MM.1S (cell line): ENCODE measurements around the gene CCDC102A.

Experiments
- DNase-seq: peaks from one replicate; pipeline ENCODE4 v3.0.0-alpha.2; 2015
- H2AFZ ChIP-seq: fragments of 300-600 bp; sonication (generic); 2 replicates; pipeline ENCODE4 v1.6.0; 2016; ENCODE audit warnings: antibody characterized with exemption, low read length
- H3F3A ChIP-seq: fragments of 300-600 bp; sonication (generic); 2 replicates; pipeline ENCODE4 v1.6.1; 2016; ENCODE audit warnings: mild to moderate bottlenecking, antibody characterized with exemption, low read length, moderate library complexity, mixed read lengths; ENCODE audit not compliant: insufficient read depth
- H3K27ac ChIP-seq: fragments of 300-600 bp; sonication (generic); 2 replicates; pipeline ENCODE4 v1.5.1; 2016; ENCODE audit warnings: mild to moderate bottlenecking, low read length
- H3K27me3 ChIP-seq: fragments of 300-600 bp; sonication (generic); replicated peaks from 2 replicates; pipeline ENCODE4 v1.6.0; 2016; ENCODE audit warnings: low read length; ENCODE audit not compliant: insufficient read depth
- H3K36me3 ChIP-seq: fragments of 300-600 bp; sonication (generic); replicated peaks from 2 replicates; pipeline ENCODE4 v1.6.1; 2016; ENCODE audit warnings: mild to moderate bottlenecking, low read length, mixed read lengths; ENCODE audit not compliant: insufficient read depth
- H3K4me1 ChIP-seq: fragments of 300-600 bp; sonication (generic); 2 replicates; pipeline ENCODE4 v1.6.1; 2016; ENCODE audit warnings: low read length, mixed read lengths
- H3K4me2 ChIP-seq: fragments of 300-600 bp; sonication (generic); 2 replicates; pipeline ENCODE4 v1.6.0; 2016; ENCODE audit warnings: low read depth, low read length
- H3K4me3 ChIP-seq: fragments of 300-600 bp; sonication (generic); 2 replicates; pipeline ENCODE4 v1.5.1; 2016; ENCODE audit warnings: low read length, mixed read lengths
- H3K79me2 ChIP-seq: fragments of 300-600 bp; sonication (generic); 2 replicates; pipeline ENCODE4 v1.6.1; 2016; ENCODE audit warnings: mixed run types, low read length, mixed read lengths
- H3K9ac ChIP-seq: fragments of 300-600 bp; sonication (generic); 2 replicates; pipeline ENCODE4 v1.6.1; 2016; ENCODE audit warnings: low read length, mixed read lengths
- H3K9me2 ChIP-seq: fragments of 300-600 bp; sonication (generic); replicated peaks from 2 replicates; pipeline ENCODE4 v1.6.1; 2016; ENCODE audit warnings: mild to moderate bottlenecking, low read length, mixed read lengths; ENCODE audit not compliant: insufficient read depth
- H3K9me3 ChIP-seq: fragments of 300-600 bp; sonication (generic); replicated peaks from 2 replicates; pipeline ENCODE4 v1.6.1; 2016; ENCODE audit warnings: mild to moderate bottlenecking, low read length, mixed read lengths; ENCODE audit not compliant: insufficient read depth
- H4K20me1 ChIP-seq: fragments of 300-600 bp; sonication (generic); 2 replicates; pipeline ENCODE4 v1.6.1; 2016; ENCODE audit warnings: mild to moderate bottlenecking, low read length, moderate library complexity, mixed read lengths; ENCODE audit not compliant: insufficient read depth
- EZH2 ChIP-seq: fragments of 300-600 bp; sonication (generic); optimal IDR thresholded peaks from 2 replicates; pipeline ENCODE3; 2017; ENCODE audit warnings: low read depth, mild to moderate bottlenecking, antibody characterized with exemption, low read length, mixed read lengths
- EZH2phosphoT487 ChIP-seq: fragments of 300-600 bp; sonication (generic); IDR thresholded peaks from 2 replicates; pipeline ENCODE4 v1.6.1; 2018; ENCODE audit warnings: antibody characterized with exemption, low read length
- TF ChIP-seq, protein P1 (sequence below): fragments of 300-600 bp; sonication (generic); IDR thresholded peaks from 2 replicates; pipeline ENCODE4 v1.5.1; 2016; ENCODE audit warnings: antibody characterized with exemption, low read length, mixed read lengths

Gene CCDC102A

DNA sequence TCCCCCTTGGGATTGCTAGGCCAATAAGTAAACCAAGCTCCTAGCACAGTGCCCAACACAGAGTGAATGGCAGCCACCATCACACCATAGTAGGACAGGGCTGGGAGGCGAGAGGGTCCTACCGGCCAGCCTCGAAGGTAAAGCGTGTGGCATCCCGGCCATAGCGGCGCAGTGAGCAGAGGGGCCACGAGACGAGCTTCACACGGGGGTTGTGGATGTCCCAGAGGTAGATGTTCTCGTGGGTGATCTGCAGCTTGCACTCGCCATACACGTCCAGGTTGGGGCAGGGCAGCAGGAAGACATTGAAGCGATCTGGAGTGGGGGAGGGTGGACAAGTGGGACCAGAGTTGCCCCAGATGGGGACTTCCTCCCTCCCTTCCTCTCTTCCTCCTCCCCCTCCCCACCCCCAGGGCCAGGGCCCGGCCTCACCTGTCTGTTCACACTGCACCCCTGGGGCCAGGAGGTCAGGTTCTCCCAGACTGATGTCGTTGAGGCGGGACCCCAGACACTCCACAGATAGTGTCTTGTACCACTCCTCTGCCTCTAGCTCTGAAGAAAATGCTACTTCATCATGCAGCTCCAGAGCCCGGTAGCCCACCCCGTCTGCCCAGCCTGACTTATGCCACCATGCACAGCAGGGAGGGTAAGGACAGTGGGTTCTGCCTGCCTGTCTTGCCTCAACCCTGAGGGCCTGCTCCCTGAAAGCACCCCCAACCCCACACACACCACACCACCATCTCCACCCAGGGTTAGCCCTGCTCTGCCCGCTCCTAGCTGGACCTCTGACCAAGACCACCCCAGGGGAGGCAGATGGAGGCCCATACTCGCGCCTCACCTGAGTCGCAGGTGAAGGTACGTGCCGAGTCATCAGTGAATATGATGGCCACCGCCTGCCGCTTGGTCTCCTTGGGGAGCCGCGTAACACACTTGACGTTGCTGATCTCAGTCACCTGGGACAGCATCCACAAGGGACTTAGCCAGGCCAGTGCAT lies 61.4 kb downstream of the CCDC102A start:
- Histone ChIP-seq H3K4me2 (no peak overlapping the region), H3K4me3 (no peak overlapping the region), H3K4me1 (peaks cover 9% of the 10 kb centered on the region; the same call in 1 of the 2 replicates), H3K9me3 (no peaks in the 10 kb centered on the region), H3K9me2 (no peaks in the 10 kb centered on the region), H3F3A (no peaks in the 10 kb centered on the region; the same call in 1 of the 2 replicates), H3K27ac (no peak overlapping the region), H3K9ac (no peak overlapping the region), H3K79me2 (no peaks in the 10 kb centered on the region), H3K27me3 (no peaks in the 10 kb centered on the region), H2AFZ (0 out of 2 replicates have a peak overlapping the region, but pooled peaks have one; percentile 67), H3K36me3 (no peaks in the 10 kb centered on the region; the same call in 1 of the 2 replicates), H4K20me1 (no peaks in the 10 kb centered on the region)
- DNase-seq: no peak
- TF ChIP-seq EZH2phosphoT487: no peak
- no peak for TF ChIP-seq EZH2
- TF ChIP-seq, protein P1, sequence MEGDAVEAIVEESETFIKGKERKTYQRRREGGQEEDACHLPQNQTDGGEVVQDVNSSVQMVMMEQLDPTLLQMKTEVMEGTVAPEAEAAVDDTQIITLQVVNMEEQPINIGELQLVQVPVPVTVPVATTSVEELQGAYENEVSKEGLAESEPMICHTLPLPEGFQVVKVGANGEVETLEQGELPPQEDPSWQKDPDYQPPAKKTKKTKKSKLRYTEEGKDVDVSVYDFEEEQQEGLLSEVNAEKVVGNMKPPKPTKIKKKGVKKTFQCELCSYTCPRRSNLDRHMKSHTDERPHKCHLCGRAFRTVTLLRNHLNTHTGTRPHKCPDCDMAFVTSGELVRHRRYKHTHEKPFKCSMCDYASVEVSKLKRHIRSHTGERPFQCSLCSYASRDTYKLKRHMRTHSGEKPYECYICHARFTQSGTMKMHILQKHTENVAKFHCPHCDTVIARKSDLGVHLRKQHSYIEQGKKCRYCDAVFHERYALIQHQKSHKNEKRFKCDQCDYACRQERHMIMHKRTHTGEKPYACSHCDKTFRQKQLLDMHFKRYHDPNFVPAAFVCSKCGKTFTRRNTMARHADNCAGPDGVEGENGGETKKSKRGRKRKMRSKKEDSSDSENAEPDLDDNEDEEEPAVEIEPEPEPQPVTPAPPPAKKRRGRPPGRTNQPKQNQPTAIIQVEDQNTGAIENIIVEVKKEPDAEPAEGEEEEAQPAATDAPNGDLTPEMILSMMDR: no peak

- Histone ChIP-seq H3K9ac (no peak overlapping the region), H3K4me1 (peaks cover 9% of the 10 kb centered on the region; the same call in 1 of the 2 replicates), H3K27me3 (no peaks in the 10 kb centered on the region), H3F3A (no peaks in the 10 kb centered on the region; the same call in 1 of the 2 replicates), H3K4me2 (no peak overlapping the region), H3K27ac (no peak overlapping the region), H2AFZ (no peak overlapping the region), H3K79me2 (no peaks in the 10 kb centered on the region), H4K20me1 (no peaks in the 10 kb centered on the region), H3K36me3 (no peaks in the 10 kb centered on the region; the same call in 1 of the 2 replicates), H3K9me2 (no peaks in the 10 kb centered on the region), H3K9me3 (no peaks in the 10 kb centered on the region), H3K4me3 (no peak overlapping the region)
- TF ChIP-seq EZH2phosphoT487 (no peak), EZH2 (no peak)
- TF ChIP-seq, protein P1: no peak
- no peak for DNase-seq
Measured at GRCh38 chr16:57473906-57474305, 62.5 kb downstream of the CCDC102A start.

DNA sequence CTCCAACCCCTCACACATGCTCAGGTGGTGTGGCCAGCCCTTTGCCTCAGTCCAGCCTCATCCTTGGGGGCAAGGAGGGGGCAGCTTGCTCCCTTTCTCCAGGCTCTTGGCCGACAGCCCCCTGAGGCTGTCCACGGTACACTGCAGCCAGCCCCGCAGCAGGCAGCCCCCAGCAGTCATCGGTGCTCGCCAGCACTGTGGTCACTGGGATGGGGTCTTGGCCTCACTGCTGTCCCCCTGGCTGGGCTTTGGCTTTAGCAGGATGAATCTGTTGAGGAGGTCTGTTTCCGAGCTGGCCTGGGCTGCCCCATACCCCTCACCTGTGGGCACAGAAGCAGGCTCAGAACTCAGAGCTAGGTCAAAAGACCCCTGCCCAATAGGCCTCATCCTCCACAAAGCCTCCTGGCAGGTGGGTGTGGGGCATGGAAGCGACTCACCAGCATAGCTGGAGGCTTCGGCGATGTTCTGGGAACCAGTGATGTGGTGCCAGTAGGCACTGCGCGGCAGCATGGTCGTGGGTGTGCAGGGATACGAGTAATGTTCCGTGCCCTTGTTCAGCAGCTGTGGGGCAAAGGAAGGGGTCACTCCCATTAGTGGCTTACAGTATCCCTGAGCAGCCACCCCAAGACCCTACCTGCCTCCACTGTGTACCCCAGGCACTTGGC lies 63.1 kb downstream of the CCDC102A start:
- no peaks in the 10 kb centered on the region for H4K20me1 ChIP-seq
- H3K9me2 ChIP-seq: no peaks in the 10 kb centered on the region

More for the DNA sequence above, 63.1 kb downstream of the CCDC102A start:
- H3K4me2 ChIP-seq: no peak overlapping the region
- no peaks in the 10 kb centered on the region for H3K79me2 ChIP-seq
- H3F3A ChIP-seq: no peaks in the 10 kb centered on the region; the same call in 1 of the 2 replicates
- H3K27ac ChIP-seq: no peak overlapping the region
- TF ChIP-seq EZH2phosphoT487 (no peak), EZH2 (no peak)
- TF ChIP-seq, protein P1: no peak
- no peak for DNase-seq
- H3K4me3 ChIP-seq: no peak overlapping the region
- no peak overlapping the region for H3K9ac ChIP-seq
- H3K4me1 ChIP-seq: peaks cover 9% of the 10 kb centered on the region; the same call in 1 of the 2 replicates
- H2AFZ ChIP-seq: no peak overlapping the region
- H3K9me3 ChIP-seq: no peaks in the 10 kb centered on the region
- no peaks in the 10 kb centered on the region for H3K27me3 ChIP-seq
- H3K36me3 ChIP-seq: no peaks in the 10 kb centered on the region; the same call in 1 of the 2 replicates
